OCI-LY7 (cell line): ENCODE results near the gene SAT2. TPM values are rescaled to one million over a fixed set of nuclear protein-coding genes. Genes with fewer than 3 reads are reported as not detected.
A peak's percentile ranks its signal among the peaks of the same experiment; 100 is the strongest.

Source experiments
- BruUV-seq: library from RNA; stranded (reverse); fragments of 400-500 nt; replicated peaks from 2 replicates; lab custom pipeline; 2021; lab: Mats Ljungman, UMichigan
- CTCF ChIA-PET: fragments of 300-600 bp; sonication (Branson Sonifier 250); formaldehyde crosslinking; loops from one replicate; lab custom pipeline; 2022; ENCODE audit warnings: antibody characterized with exemption; ENCODE audit not compliant: unreplicated experiment; lab: Charles Lee
- POLR2A ChIA-PET: fragments of 300-600 bp; sonication (Branson Sonifier 250); formaldehyde crosslinking; loops from one replicate; lab custom pipeline; 2022; ENCODE audit warnings: antibody characterized with exemption; lab: Charles Lee
- DNase-seq: peaks from one replicate; pipeline ENCODE4 v3.0.0-alpha.2; 2015; ENCODE audit warnings: low spot score
- H2AFZ ChIP-seq: fragments of 200-600 bp; sonication (generic), shearing (Covaris generic); 2 replicates; pipeline ENCODE4 v1.6.1; 2014; ENCODE audit warnings: mild to moderate bottlenecking, antibody characterized with exemption, low read length, moderate library complexity
- H3K27ac ChIP-seq: fragments of 200-600 bp; sonication (generic); 2 replicates; pipeline ENCODE4 v1.5.1; 2014; ENCODE audit warnings: mixed run types, low read depth, mild to moderate bottlenecking, moderate library complexity, low read length, inconsistent platforms; ENCODE audit not compliant: poor library complexity, severe bottlenecking
- H3K36me3 ChIP-seq: fragments of 200-600 bp; sonication (generic); 2 replicates; pipeline ENCODE4 v1.6.1; 2014; ENCODE audit warnings: mild to moderate bottlenecking, antibody characterized with exemption, low read length, moderate library complexity, mixed read lengths; ENCODE audit not compliant: insufficient read depth
- H3K4me1 ChIP-seq: fragments of 200-600 bp; sonication (generic); 2 replicates; pipeline ENCODE4 v1.5.1; 2014; ENCODE audit warnings: mild to moderate bottlenecking, low read length; ENCODE audit not compliant: insufficient read depth, poor library complexity, severe bottlenecking
- H3K4me2 ChIP-seq: fragments of 200-600 bp; sonication (generic); 2 replicates; pipeline ENCODE4 v1.6.1; 2014; ENCODE audit warnings: mild to moderate bottlenecking, low read length
- H3K4me3 ChIP-seq: fragments of 200-600 bp; sonication (generic); 2 replicates; pipeline ENCODE4 v1.5.1; 2014; ENCODE audit warnings: mild to moderate bottlenecking, low read depth, low read length; ENCODE audit not compliant: poor library complexity, severe bottlenecking
- H3K79me2 ChIP-seq: fragments of 200-600 bp; sonication (generic); 2 replicates; pipeline ENCODE4 v1.6.1; 2016; ENCODE audit warnings: low read depth, mild to moderate bottlenecking, low read length, moderate library complexity, mixed read lengths; ENCODE audit not compliant: insufficient read depth
- H3K9me2 ChIP-seq: fragments of 200-600 bp; sonication (generic); 2 replicates; pipeline ENCODE4 v1.6.1; 2016; ENCODE audit warnings: mild to moderate bottlenecking, low read length, mixed read lengths; ENCODE audit not compliant: insufficient read depth
- H3K9me3 ChIP-seq: fragments of 200-600 bp; sonication (generic); 2 replicates; pipeline ENCODE4 v1.6.1; 2014; ENCODE audit warnings: mild to moderate bottlenecking, mixed run types, low read length, mixed read lengths
- H4K20me1 ChIP-seq: fragments of 200-600 bp; sonication (generic); 2 replicates; pipeline ENCODE4 v1.6.1; 2014; ENCODE audit warnings: mild to moderate bottlenecking, antibody characterized with exemption, low read length, moderate library complexity, mixed read lengths; ENCODE audit not compliant: insufficient read depth
- EZH2phosphoT487 ChIP-seq: fragments of 200-600 bp; sonication (generic); IDR thresholded peaks from 2 replicates; pipeline ENCODE4 v1.6.1; 2018; ENCODE audit warnings: low read depth, borderline replicate concordance, mild to moderate bottlenecking, mixed run types, antibody characterized with exemption, low read length, moderate library complexity, mixed read lengths
- intact Hi-C: fragments of 100-400 bp; cut with micrococcal nuclease; formaldehyde crosslinking; loops from one replicate; pipeline ENCODE4 v1.10.0; 2022; ENCODE audit not compliant: unreplicated experiment
- total RNA-seq, 2 experiments: library from RNA; depleted of rRNA in 1 of 2; stranded (reverse); fragments of >200 nt in 1 of 2; shearing (Covaris generic) in 1 of 2; gene quantifications; 2 replicates each; pipeline ENCODE4 v1.2.3, GENCODE V29; 2014 to 2022
- TF ChIP-seq, protein P1 (sequence below): fragments of 200-600 bp; sonication (generic); conservative IDR thresholded peaks from 2 replicates; pipeline ENCODE4 v1.5.1; 2014; ENCODE audit warnings: mild to moderate bottlenecking, antibody characterized with exemption, low read length, moderate library complexity, mixed read lengths

Gene SAT2
- total RNA-seq, 2 experiments from 2014 or later: 16.9 to 37.3 TPM

DNA sequence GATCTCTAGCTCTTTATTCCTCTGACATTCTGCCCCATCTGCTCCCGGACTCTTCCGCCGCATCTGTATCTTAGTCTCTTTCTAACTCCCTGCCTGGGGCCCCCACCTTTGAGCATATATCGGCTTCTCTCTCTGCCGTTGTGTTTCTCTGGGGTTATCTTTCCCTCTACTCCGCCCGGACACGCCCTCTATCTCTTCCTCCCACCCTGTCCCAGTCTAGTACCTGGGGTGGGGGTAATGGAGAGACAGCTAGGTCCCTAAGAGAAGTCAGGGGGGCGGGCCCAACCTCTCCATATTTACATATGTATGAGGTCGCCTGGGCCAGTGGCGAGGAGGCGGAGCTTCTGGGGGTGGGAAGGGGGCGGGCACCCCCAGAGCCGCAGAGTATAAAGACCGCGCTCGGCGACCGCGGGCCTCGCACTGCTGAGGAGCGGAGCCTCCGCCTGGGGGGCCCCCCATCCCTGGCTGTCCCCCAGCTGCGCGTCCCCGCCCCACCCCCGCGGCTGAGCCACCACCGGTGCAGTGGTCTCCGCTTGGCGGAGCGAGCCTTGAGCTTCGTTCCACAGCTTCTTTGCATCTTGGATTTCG, 23.0 kb upstream of the SAT2 start, which contains the start of gene ATP1B2:
Gene ATP1B2, plus strand, starts transcription at position 418 of the 588 bp plus-strand sequence. CDS start 593 bp downstream, outside the sequence.
- TF ChIP-seq, protein P1, sequence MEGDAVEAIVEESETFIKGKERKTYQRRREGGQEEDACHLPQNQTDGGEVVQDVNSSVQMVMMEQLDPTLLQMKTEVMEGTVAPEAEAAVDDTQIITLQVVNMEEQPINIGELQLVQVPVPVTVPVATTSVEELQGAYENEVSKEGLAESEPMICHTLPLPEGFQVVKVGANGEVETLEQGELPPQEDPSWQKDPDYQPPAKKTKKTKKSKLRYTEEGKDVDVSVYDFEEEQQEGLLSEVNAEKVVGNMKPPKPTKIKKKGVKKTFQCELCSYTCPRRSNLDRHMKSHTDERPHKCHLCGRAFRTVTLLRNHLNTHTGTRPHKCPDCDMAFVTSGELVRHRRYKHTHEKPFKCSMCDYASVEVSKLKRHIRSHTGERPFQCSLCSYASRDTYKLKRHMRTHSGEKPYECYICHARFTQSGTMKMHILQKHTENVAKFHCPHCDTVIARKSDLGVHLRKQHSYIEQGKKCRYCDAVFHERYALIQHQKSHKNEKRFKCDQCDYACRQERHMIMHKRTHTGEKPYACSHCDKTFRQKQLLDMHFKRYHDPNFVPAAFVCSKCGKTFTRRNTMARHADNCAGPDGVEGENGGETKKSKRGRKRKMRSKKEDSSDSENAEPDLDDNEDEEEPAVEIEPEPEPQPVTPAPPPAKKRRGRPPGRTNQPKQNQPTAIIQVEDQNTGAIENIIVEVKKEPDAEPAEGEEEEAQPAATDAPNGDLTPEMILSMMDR: no peak
- no peak for TF ChIP-seq EZH2phosphoT487
- H3K4me1 ChIP-seq: no peaks in the 10 kb centered on the region
- no peaks in the 10 kb centered on the region for H3K79me2 ChIP-seq
- no peak within 1 kb of the TSS for H2AFZ ChIP-seq
- CTCF ChIA-PET: no interaction called here
- no peaks in the 10 kb centered on the region for H3K36me3 ChIP-seq
- H3K9me2 ChIP-seq: no peaks in the 10 kb centered on the region
- POLR2A ChIA-PET: interaction anchor here (0.5 kb wide), 1 partner anchor 392 kb away, joined by 3 read pairs; no protein-coding TSS in a partner anchor
- intact Hi-C loops: no loop called here
- H3K4me2 ChIP-seq: peak within 1 kb of the TSS; percentile 30
- H3K9me3 ChIP-seq: no peaks in the 10 kb centered on the region
- DNase-seq: peak; percentile 41
- no peak within 1 kb of the TSS for H3K4me3 ChIP-seq
- BruUV-seq: no TSS peak
- no peak within 1 kb of the TSS for H3K27ac ChIP-seq
- H4K20me1 ChIP-seq: no peaks in the 10 kb centered on the region

DNA sequence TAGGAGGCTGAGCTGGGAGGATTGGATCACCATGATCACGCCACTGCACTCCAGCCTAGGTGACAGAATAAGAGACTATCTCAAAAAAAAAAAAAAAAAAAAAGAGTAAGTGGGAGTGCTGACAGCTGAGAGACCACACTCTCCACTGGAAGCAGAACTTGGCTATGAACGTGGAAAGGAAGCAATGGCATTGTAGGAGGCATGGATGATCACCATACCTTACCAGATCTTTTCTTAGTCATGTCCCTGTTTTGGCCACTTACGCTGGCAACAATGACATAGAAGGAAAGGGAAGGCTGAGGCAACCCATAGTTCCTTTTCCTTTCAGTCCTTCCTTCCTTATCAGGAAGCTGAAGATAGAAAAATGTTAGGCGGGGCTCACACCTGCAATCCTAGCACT, 19.4 kb upstream of the SAT2 start:
- CTCF ChIA-PET: no interaction called here
- intact Hi-C loops: no loop called here

DNA sequence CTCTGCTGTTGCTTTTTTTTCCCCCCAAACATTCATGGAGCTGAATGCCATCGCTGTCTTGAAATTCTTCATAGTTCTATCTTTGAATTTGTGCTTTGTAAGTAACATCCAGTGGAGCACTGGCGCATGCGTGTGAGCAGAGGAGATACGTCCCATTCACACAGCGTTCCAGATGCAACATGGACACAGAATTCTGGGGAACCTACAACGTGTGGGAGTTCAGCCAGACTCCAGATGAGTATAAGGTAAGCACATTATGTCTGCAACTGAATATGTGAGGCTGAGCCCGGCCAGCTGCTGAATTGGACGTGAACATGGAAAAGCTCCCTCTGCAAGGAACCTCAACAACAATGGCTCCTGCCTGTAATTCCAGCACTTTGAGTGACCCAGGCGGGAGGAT, 18.8 kb upstream of the SAT2 start:
- ChIA-PET CTCF (no interaction called here), POLR2A (no interaction called here)
- Histone ChIP-seq H2AFZ (no peak overlapping the region), H3K27ac (no peak overlapping the region), H3K36me3 (no peaks in the 10 kb centered on the region), H3K9me3 (no peaks in the 10 kb centered on the region), H3K79me2 (no peaks in the 10 kb centered on the region), H3K4me1 (peaks cover 4% of the 10 kb centered on the region), H3K9me2 (no peaks in the 10 kb centered on the region), H3K4me2 (no peak overlapping the region), H3K4me3 (no peak overlapping the region), H4K20me1 (no peaks in the 10 kb centered on the region)
- intact Hi-C loops: no loop called here
- TF ChIP-seq, protein P1: no peak
- no peak for TF ChIP-seq EZH2phosphoT487
- BruUV-seq: no TSS peak
- no peak for DNase-seq

More for the DNA sequence above, 19.4 kb upstream of the SAT2 start:
- BruUV-seq: no TSS peak
- H3K4me3 ChIP-seq: no peak overlapping the region
- H4K20me1 ChIP-seq: no peaks in the 10 kb centered on the region
- no peak overlapping the region for H3K4me2 ChIP-seq
- no peaks in the 10 kb centered on the region for H3K9me3 ChIP-seq
- H3K4me1 ChIP-seq: peaks cover 4% of the 10 kb centered on the region
- no peaks in the 10 kb centered on the region for H3K9me2 ChIP-seq
- no peaks in the 10 kb centered on the region for H3K79me2 ChIP-seq
- no peak for TF ChIP-seq EZH2phosphoT487
- TF ChIP-seq, protein P1: no peak
- no peak overlapping the region for H3K27ac ChIP-seq
- POLR2A ChIA-PET: no interaction called here
- no peaks in the 10 kb centered on the region for H3K36me3 ChIP-seq
- H2AFZ ChIP-seq: no peak overlapping the region
- no peak for DNase-seq
